Panc1 (cell line): ENCODE measurements around the gene RAB30. TPM values are rescaled to one million over a fixed set of nuclear protein-coding genes. Genes with fewer than 3 reads are reported as not detected.

Experiments
- ATAC-seq: fragments of 200-7000 bp; cut with Tn5 transposase; 2 replicates; pipeline ENCODE4 v1.9.1; 2020; ENCODE audit warnings: mild to moderate bottlenecking, moderate library complexity
- BruUV-seq: library from RNA; stranded (reverse); fragments of 400-500 nt; replicated peaks from 2 replicates; lab custom pipeline; 2021; lab: Mats Ljungman, UMichigan
- CTCF ChIA-PET: fragments of 300-600 bp; sonication (Branson Sonifier 250); formaldehyde crosslinking; loops from one replicate; lab custom pipeline; 2022; ENCODE audit warnings: antibody characterized with exemption; lab: Charles Lee
- POLR2A ChIA-PET: fragments of 300-600 bp; sonication (Branson Sonifier 250); formaldehyde crosslinking; loops from one replicate; lab custom pipeline; 2022; ENCODE audit warnings: antibody characterized with exemption; lab: Charles Lee
- DNase-seq: peaks from one replicate; pipeline ENCODE4 v3.0.0-alpha.2; 2010; ENCODE audit warnings: low read depth, low spot score
- H3K27ac ChIP-seq: 2 replicates; pipeline ENCODE4 v1.5.1; 2011; ENCODE audit warnings: mild to moderate bottlenecking, low read length, inconsistent platforms
- H3K27me3 ChIP-seq: fragments of 200-500 bp; sonication (Bioruptor generic); 2 replicates; pipeline ENCODE4 v1.6.0; 2014; ENCODE audit warnings: low read length, inconsistent platforms; ENCODE audit not compliant: control insufficient read depth, insufficient read depth
- H3K36me3 ChIP-seq: fragments of 200-500 bp; sonication (Bioruptor generic); 2 replicates; pipeline ENCODE4 v1.5.1; 2014; ENCODE audit warnings: inconsistent platforms, mild to moderate bottlenecking, low read length, moderate library complexity; ENCODE audit not compliant: control insufficient read depth, insufficient read depth
- H3K4me1 ChIP-seq: 2 replicates; pipeline ENCODE4 v1.5.1; 2011; ENCODE audit warnings: inconsistent platforms, mild to moderate bottlenecking, low read length, moderate library complexity; ENCODE audit not compliant: control insufficient read depth, insufficient read depth
- H3K4me3 ChIP-seq, 2 experiments: 2 replicates each; pipeline ENCODE4 v1.5.1; 2011 to 2012; ENCODE audit warnings: low read depth in 2 of 2, low read length in 2 of 2, mild to moderate bottlenecking in 2 of 2, inconsistent platforms in 1 of 2, moderate library complexity in 1 of 2
- H3K9me3 ChIP-seq: fragments of 200-500 bp; sonication (Bioruptor generic); 2 replicates; pipeline ENCODE4 v1.5.1; 2014; ENCODE audit warnings: low read depth, mild to moderate bottlenecking, inconsistent platforms, low read length, moderate library complexity; ENCODE audit not compliant: control insufficient read depth, insufficient read depth
- POLR2AphosphoS5 ChIP-seq: IDR thresholded peaks from 2 replicates; pipeline ENCODE4 v1.6.1; 2012; ENCODE audit warnings: mild to moderate bottlenecking, low read depth, low read length, moderate library complexity
- SIN3A ChIP-seq: IDR thresholded peaks from 2 replicates; pipeline ENCODE4 v1.6.1; 2012; ENCODE audit warnings: low read depth, mild to moderate bottlenecking, low read length, moderate library complexity, borderline replicate concordance; ENCODE audit not compliant: insufficient read depth
- TCF7L2 ChIP-seq: IDR thresholded peaks from 2 replicates; pipeline ENCODE4 v1.6.1; 2011; ENCODE audit warnings: mild to moderate bottlenecking, low read depth, low read length, inconsistent platforms
- in situ Hi-C: cut with HindIII; loops from 2 replicates; pipeline ENCODE4 v1.10.0; 2016; ENCODE audit warnings: low sequenced_read_pairs, low pct_unique_long_range_greater_than_20kb
- intact Hi-C: fragments of 100-400 bp; cut with micrococcal nuclease; formaldehyde crosslinking; loops from one replicate; pipeline ENCODE4 v1.10.0; 2022; ENCODE audit not compliant: unreplicated experiment
- total RNA-seq: library from RNA; stranded (reverse); gene quantifications from one replicate; pipeline ENCODE4 v1.2.1, GENCODE V29; 2021; ENCODE audit not compliant: unreplicated experiment
- TF ChIP-seq, protein P1 (sequence below): fragments of 450-650 bp; IDR thresholded peaks from 2 replicates; pipeline ENCODE4 v1.5.1; 2017; ENCODE audit warnings: mild to moderate bottlenecking
- TF ChIP-seq, protein P2 (sequence below), 2 experiments: IDR thresholded peaks; 2 replicates each; pipeline ENCODE4 v1.6.1; 2011 to 2012; ENCODE audit warnings: low read depth in 2 of 2, control low read depth in 1 of 2, low read length in 1 of 2, mild to moderate bottlenecking in 1 of 2, moderate library complexity in 1 of 2; ENCODE audit not compliant: insufficient read depth in 1 of 2

Gene RAB30
- total RNA-seq, 1 experiment from 2014 or later: 19.0 TPM

DNA sequence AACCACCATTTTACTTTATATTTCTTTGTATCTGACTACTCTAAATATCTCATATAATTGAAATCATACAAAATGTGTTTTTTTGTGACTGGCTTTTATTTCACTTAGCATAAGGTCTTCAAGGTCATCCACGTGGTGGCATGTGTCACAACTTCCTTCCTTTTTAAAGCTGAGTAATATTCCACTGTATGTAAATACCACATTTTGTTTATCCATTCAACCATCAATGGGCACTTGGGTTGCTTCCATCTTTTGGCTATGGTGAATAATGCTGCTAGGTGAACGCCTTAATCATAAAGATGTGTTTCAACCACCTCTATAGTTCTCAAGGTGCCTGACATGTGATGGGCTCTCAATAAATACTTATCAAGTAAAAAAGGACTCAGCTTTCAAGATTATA, 15.5 kb downstream of the RAB30 start:
- H3K27me3 ChIP-seq: no peaks in the 10 kb centered on the region
- no peak for ATAC-seq
- H3K9me3 ChIP-seq: no peaks in the 10 kb centered on the region
- ChIA-PET CTCF (no interaction called here), POLR2A (interaction anchor here (0.6 kb wide), 1 partner anchor 100 kb away, joined by 11 read pairs; no protein-coding TSS in a partner anchor)
- H3K27ac ChIP-seq: no peak overlapping the region
- H3K4me1 ChIP-seq: peaks cover 34% of the 10 kb centered on the region
- intact Hi-C loops: no loop called here
- in situ Hi-C loops: no loop called here
- no peak overlapping the region for H3K4me3 ChIP-seq
- TF ChIP-seq SIN3A (no peak), TCF7L2 (no peak)
- TF ChIP-seq, protein P1, sequence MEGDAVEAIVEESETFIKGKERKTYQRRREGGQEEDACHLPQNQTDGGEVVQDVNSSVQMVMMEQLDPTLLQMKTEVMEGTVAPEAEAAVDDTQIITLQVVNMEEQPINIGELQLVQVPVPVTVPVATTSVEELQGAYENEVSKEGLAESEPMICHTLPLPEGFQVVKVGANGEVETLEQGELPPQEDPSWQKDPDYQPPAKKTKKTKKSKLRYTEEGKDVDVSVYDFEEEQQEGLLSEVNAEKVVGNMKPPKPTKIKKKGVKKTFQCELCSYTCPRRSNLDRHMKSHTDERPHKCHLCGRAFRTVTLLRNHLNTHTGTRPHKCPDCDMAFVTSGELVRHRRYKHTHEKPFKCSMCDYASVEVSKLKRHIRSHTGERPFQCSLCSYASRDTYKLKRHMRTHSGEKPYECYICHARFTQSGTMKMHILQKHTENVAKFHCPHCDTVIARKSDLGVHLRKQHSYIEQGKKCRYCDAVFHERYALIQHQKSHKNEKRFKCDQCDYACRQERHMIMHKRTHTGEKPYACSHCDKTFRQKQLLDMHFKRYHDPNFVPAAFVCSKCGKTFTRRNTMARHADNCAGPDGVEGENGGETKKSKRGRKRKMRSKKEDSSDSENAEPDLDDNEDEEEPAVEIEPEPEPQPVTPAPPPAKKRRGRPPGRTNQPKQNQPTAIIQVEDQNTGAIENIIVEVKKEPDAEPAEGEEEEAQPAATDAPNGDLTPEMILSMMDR: no peak
- DNase-seq: no peak
- H3K36me3 ChIP-seq: no peaks in the 10 kb centered on the region
- BruUV-seq: no TSS peak

DNA sequence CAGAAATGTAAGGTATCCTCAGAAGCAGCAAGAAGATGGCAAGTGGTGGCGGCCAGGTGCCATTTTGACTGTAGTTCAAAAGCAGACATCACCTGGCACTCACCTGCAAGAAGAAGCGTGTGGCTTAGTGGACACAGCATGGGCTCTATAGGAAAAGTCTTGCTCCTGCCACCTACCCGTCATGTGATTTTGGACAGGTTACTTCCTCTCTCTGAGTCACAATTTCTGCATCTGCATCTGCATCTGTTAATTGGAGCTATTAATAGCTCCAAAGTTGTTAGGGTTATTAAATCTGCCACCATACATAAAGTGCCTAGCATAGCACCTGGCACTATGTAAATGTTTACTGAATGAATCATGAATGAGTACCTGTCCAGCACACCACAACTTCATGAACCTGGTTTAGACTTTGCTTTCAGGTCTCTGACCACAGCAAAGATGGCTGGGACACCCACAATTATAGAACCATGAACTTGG, 16.8 kb downstream of the RAB30 start:
- Histone ChIP-seq H3K27ac (no peak overlapping the region), H3K4me1 (peaks cover 36% of the 10 kb centered on the region), H3K9me3 (no peaks in the 10 kb centered on the region), H3K27me3 (no peaks in the 10 kb centered on the region), H3K4me3 (no peak overlapping the region), H3K36me3 (no peaks in the 10 kb centered on the region)
- DNase-seq (no peak), ATAC-seq (no peak)
- POLR2A ChIA-PET: interaction anchor here (0.6 kb wide), 1 partner anchor 17 kb away, joined by 14 read pairs; the partner anchor contains the start of gene RAB30
- TF ChIP-seq, protein P2, sequence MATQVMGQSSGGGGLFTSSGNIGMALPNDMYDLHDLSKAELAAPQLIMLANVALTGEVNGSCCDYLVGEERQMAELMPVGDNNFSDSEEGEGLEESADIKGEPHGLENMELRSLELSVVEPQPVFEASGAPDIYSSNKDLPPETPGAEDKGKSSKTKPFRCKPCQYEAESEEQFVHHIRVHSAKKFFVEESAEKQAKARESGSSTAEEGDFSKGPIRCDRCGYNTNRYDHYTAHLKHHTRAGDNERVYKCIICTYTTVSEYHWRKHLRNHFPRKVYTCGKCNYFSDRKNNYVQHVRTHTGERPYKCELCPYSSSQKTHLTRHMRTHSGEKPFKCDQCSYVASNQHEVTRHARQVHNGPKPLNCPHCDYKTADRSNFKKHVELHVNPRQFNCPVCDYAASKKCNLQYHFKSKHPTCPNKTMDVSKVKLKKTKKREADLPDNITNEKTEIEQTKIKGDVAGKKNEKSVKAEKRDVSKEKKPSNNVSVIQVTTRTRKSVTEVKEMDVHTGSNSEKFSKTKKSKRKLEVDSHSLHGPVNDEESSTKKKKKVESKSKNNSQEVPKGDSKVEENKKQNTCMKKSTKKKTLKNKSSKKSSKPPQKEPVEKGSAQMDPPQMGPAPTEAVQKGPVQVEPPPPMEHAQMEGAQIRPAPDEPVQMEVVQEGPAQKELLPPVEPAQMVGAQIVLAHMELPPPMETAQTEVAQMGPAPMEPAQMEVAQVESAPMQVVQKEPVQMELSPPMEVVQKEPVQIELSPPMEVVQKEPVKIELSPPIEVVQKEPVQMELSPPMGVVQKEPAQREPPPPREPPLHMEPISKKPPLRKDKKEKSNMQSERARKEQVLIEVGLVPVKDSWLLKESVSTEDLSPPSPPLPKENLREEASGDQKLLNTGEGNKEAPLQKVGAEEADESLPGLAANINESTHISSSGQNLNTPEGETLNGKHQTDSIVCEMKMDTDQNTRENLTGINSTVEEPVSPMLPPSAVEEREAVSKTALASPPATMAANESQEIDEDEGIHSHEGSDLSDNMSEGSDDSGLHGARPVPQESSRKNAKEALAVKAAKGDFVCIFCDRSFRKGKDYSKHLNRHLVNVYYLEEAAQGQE (IDR thresholded peaks at IDR 0.05; ENCODE audit: insufficient read depth in 1 of 2, low read depth in 2 of 2, low read length in 1 of 2): no peak
- TF ChIP-seq, protein P1: no peak
- TF ChIP-seq POLR2AphosphoS5 (no peak), TCF7L2 (no peak), SIN3A (no peak)
- intact Hi-C loops (no loop called here), in situ Hi-C loops (no loop called here)
- CTCF ChIA-PET: no interaction called here
- no TSS peak for BruUV-seq
